HFFc6 (cell line): ENCODE data around the gene RAB2B. TPM values are rescaled to one million over a fixed set of nuclear protein-coding genes. Genes with fewer than 3 reads are reported as not detected.

Source experiments
- DNase-seq: peaks from one replicate; pipeline ENCODE4 v3.0.0-alpha.2; 2018
- H3K27ac Mint-ChIP-seq: 2 replicates; pipeline ENCODE4 v1.8.0; 2020; ENCODE audit warnings: mild to moderate bottlenecking, mixed read lengths
- H3K27me3 Mint-ChIP-seq: 2 replicates; pipeline ENCODE4 v1.8.0; 2021; ENCODE audit warnings: mild to moderate bottlenecking, moderate library complexity, mixed read lengths; ENCODE audit not compliant: insufficient read depth
- H3K36me3 Mint-ChIP-seq: 2 replicates; pipeline ENCODE4 v1.8.0; 2021; ENCODE audit warnings: low read depth, mixed read lengths
- H3K4me1 Mint-ChIP-seq: 2 replicates; pipeline ENCODE4 v1.8.0; 2020; ENCODE audit warnings: low read depth, mixed read lengths
- H3K4me3 Mint-ChIP-seq: 2 replicates; pipeline ENCODE4 v1.8.0; 2020; ENCODE audit warnings: mild to moderate bottlenecking, moderate library complexity, mixed read lengths
- H3K9me3 Mint-ChIP-seq: 2 replicates; pipeline ENCODE4 v1.8.0; 2020; ENCODE audit warnings: mild to moderate bottlenecking, mixed read lengths
- CTCF ChIP-seq: fragments of 200-600 bp; sonication (generic); IDR thresholded peaks from 2 replicates; pipeline ENCODE4 v1.5.0; 2021; ENCODE audit warnings: antibody characterized with exemption, mild to moderate bottlenecking
- long read RNA-seq: library from polyadenylated mRNA; unstranded; transcript quantifications from one replicate; pipeline ENCODE4 v2.0.0, GENCODE V29; 2019
- total RNA-seq, 6 experiments: library from RNA; stranded (reverse); fragmentation: NEBNext Ultra II Directional; extraction: Animal tissue kit (Norgen Biotek cat#: 25700); gene quantifications; 2 replicates in 1 of 6; 3 replicates in 5 of 6; pipeline ENCODE4 v1.2.3, GENCODE V29; 2021

The RAB2B gene
- total RNA-seq: 10 to 100 TPM; 20.2 to 22.9 (median 21.3) TPM
- long read RNA-seq, partial matches to known transcripts: 0 of 1 reads
- long read RNA-seq, other reads (novel, unspliced or antisense): 1 of 1 reads

GRCh38 chr14:21476925-21477681 is at the start of gene RAB2B, which contains the start of gene TOX4:
TSS of gene RAB2B (minus strand) at chr14:21476959. CDS start at chr14:21476872, 87 bp downstream.
TSS of gene TOX4 (plus strand) at chr14:21477195. CDS start at chr14:21477279, 84 bp downstream.
- Mint-ChIP-seq H3K4me3 (peak within 1 kb of the TSS; percentile 96), H3K27ac (peak within 1 kb of the TSS; percentile 97), H3K9me3 (no peaks in the 10 kb centered on the region), H3K36me3 (peaks cover 17% of the 10 kb centered on the region), H3K27me3 (no peaks in the 10 kb centered on the region; the same call in 1 of the 2 replicates), H3K4me1 (peaks cover 13% of the 10 kb centered on the region)
- TF ChIP-seq CTCF: peak; percentile 93
- peak; percentile 98 for DNase-seq

- Mint-ChIP-seq H3K9me3 (no peaks in the 10 kb centered on the region), H3K27ac (no peak within 1 kb of the TSS), H3K4me3 (peak within 1 kb of the TSS; percentile 76), H3K4me1 (0 out of 2 replicates have a peak, but pooled peaks cover 2% of the 10 kb centered on the region), H3K36me3 (no peaks in the 10 kb centered on the region; the same call in 1 of the 2 replicates), H3K27me3 (peaks cover 17% of the 10 kb centered on the region)
- no peak for DNase-seq
- no peak for TF ChIP-seq CTCF
Observed at GRCh38 chr14:21525962-21526671, 49.4 kb upstream of the RAB2B start, which contains the start of gene SALL2. TSS of gene SALL2 (minus strand) at chr14:21526346. CDS start at chr14:21526127, 219 bp downstream.

- DNase-seq: no peak
- Mint-ChIP-seq H3K27ac (no peak overlapping the region), H3K36me3 (no peaks in the 10 kb centered on the region; the same call in 1 of the 2 replicates), H3K27me3 (peaks cover 17% of the 10 kb centered on the region), H3K9me3 (no peaks in the 10 kb centered on the region), H3K4me3 (peak overlapping the region; percentile 76), H3K4me1 (0 out of 2 replicates have a peak, but pooled peaks cover 5% of the 10 kb centered on the region)
- no peak for TF ChIP-seq CTCF
Observed at GRCh38 chr14:21525571-21525961, 48.8 kb upstream of the RAB2B start.

- no peaks in the 10 kb centered on the region for H3K9me3 Mint-ChIP-seq
- no peaks in the 10 kb centered on the region; the same call in 1 of the 2 replicates for H3K36me3 Mint-ChIP-seq
- H3K27ac Mint-ChIP-seq: no peak overlapping the region
- peak overlapping the region; percentile 76 for H3K4me3 Mint-ChIP-seq
- DNase-seq: no peak
- TF ChIP-seq CTCF: no peak
- 0 out of 2 replicates have a peak, but pooled peaks cover 5% of the 10 kb centered on the region for H3K4me1 Mint-ChIP-seq
- H3K27me3 Mint-ChIP-seq: peaks cover 15% of the 10 kb centered on the region
Observed at GRCh38 chr14:21524575-21525490, 48.1 kb upstream of the RAB2B start.
